Limb (tissue), 2 donors: ENCODE results near the gene CCDC200.
A peak's percentile ranks its signal among the peaks of the same experiment; 100 is the strongest.
"Not testable (repeated sequence)": the region's sequence is repeated elsewhere in the genome, so short reads cannot be mapped to it uniquely, and the experiment has no call there.

ENCODE experiments used
- DNase-seq, 2 donors: peaks; one replicate each; pipeline ENCODE4 v3.0.0-alpha.2; 2016; ENCODE audit errors: extremely low spot score in 2 of 2

CCDC200 gene

GRCh38 chr17:43228020-43228782, at the start of gene CCDC200:
CCDC200 (minus strand) TSS chr17:43228623; CDS start chr17:43228554, 69 bp downstream.
- DNase-seq, result not testable (repeated sequence)

- DNase-seq, result not testable (repeated sequence)
Measured at GRCh38 chr17:43272914-43273313, 44.5 kb upstream of the CCDC200 start.

GRCh38 chr17:43272483-43272882, 44.1 kb upstream of the CCDC200 start:
- DNase-seq, result not testable (repeated sequence)

GRCh38 chr17:43270552-43271504, 42.4 kb upstream of the CCDC200 start:
- not testable (repeated sequence) for DNase-seq

GRCh38 chr17:43246456-43246855, 18.0 kb upstream of the CCDC200 start:
- not testable (repeated sequence) for DNase-seq

GRCh38 chr17:43240596-43241352, 12.4 kb upstream of the CCDC200 start:
- not testable (repeated sequence) for DNase-seq

- not testable (repeated sequence) for DNase-seq
Measured at GRCh38 chr17:43239597-43239996, 11.2 kb upstream of the CCDC200 start.

GRCh38 chr17:43233877-43234276, 5.5 kb upstream of the CCDC200 start, which contains the start of gene RNU2-1:
RNU2-1 (minus strand) TSS chr17:43233977.
- not testable (repeated sequence) for DNase-seq

GRCh38 chr17:43233263-43233662, 4.8 kb upstream of the CCDC200 start:
- not testable (repeated sequence) for DNase-seq

GRCh38 chr17:43232021-43232699, 3.7 kb upstream of the CCDC200 start:
- peak in 1 of 2 donors; percentile 38 for DNase-seq

GRCh38 chr17:43231205-43232020, 3.0 kb upstream of the CCDC200 start:
- not testable (repeated sequence) for DNase-seq

GRCh38 chr17:43226393-43226792, 2.0 kb downstream of the CCDC200 start:
- no peak for DNase-seq

GRCh38 chr17:43224146-43224705, 4.2 kb downstream of the CCDC200 start:
- no peak for DNase-seq

GRCh38 chr17:43220511-43221125, 7.8 kb downstream of the CCDC200 start:
- no peak for DNase-seq

- no peak for DNase-seq
Measured at GRCh38 chr17:43219746-43220380, 8.6 kb downstream of the CCDC200 start.

- no peak for DNase-seq
Measured at GRCh38 chr17:43219001-43219400, 9.4 kb downstream of the CCDC200 start.

GRCh38 chr17:43217614-43218087, 10.8 kb downstream of the CCDC200 start:
- no peak for DNase-seq
